Measurements from ENCODE around the gene NUDT5.

The NUDT5 gene

GRCh38 chr10:12164085-12164484, 31.6 kb downstream of the NUDT5 start:
- no peak overlapping the region for H3K27ac ChIP-seq
- no peaks in the 10 kb centered on the region for H3K9me3 ChIP-seq (ENCODE audit: low read depth, low read length)
- H3K36me3 ChIP-seq (ENCODE audit: insufficient read depth, low read length), result peaks cover 4% of the 10 kb centered on the region; the same call in 1 of the 2 replicates
- DNase-seq (ENCODE audit: low read depth, low spot score), result no peak
- no peak overlapping the region for H3K9ac ChIP-seq (ENCODE audit: insufficient read length)
- no peak overlapping the region for H3K4me3 ChIP-seq
- TF ChIP-seq FOXP2 (optimal IDR thresholded peaks at IDR 0.05; ENCODE audit: control extremely low read depth, extremely low read length, insufficient read depth) (no peak), EZH2 (IDR thresholded peaks at IDR 0.05) (no peak), POLR2AphosphoS5 (IDR thresholded peaks at IDR 0.05; ENCODE audit: borderline replicate concordance, low read depth, low read length) (no peak)

- H3K9ac ChIP-seq (ENCODE audit: insufficient read length), result no peak overlapping the region
- no peak overlapping the region for H3K27ac ChIP-seq
- no peak overlapping the region for H3K4me3 ChIP-seq
- no peak for DNase-seq (ENCODE audit: low read depth, low spot score)
- peaks cover 4% of the 10 kb centered on the region; the same call in 1 of the 2 replicates for H3K36me3 ChIP-seq (ENCODE audit: insufficient read depth, low read length)
- H3K9me3 ChIP-seq (ENCODE audit: low read depth, low read length), result no peaks in the 10 kb centered on the region
- TF ChIP-seq POLR2AphosphoS5 (IDR thresholded peaks at IDR 0.05; ENCODE audit: borderline replicate concordance, low read depth, low read length) (no peak), FOXP2 (optimal IDR thresholded peaks at IDR 0.05; ENCODE audit: control extremely low read depth, extremely low read length, insufficient read depth) (no peak), EZH2 (IDR thresholded peaks at IDR 0.05) (no peak)
Observed at GRCh38 chr10:12162927-12163326, 32.8 kb downstream of the NUDT5 start.

DNA sequence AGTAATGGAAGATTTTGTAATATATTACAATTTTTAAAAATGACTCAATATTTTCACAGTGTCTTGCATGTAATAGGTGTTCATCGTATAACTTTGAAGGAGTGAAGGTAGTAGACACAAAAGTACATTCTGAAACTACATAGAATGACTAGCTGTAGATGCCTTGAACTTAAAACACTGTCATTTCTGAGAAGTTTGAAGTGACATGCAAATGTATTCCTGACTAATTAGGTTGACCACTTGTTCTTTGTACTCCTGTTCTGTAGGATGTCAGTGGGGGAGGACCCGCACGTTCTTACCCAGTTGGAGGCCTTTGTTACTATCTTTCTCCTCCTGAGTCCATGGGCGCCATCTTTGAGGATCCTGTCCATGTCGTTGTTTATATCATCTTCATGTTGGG, 35.0 kb downstream of the NUDT5 start:
- Histone ChIP-seq H3K36me3 (ENCODE audit: insufficient read depth, low read length) (no peaks in the 10 kb centered on the region; the same call in 1 of the 2 replicates), H3K27ac (no peak overlapping the region), H3K4me3 (no peak overlapping the region), H3K9me3 (ENCODE audit: low read depth, low read length) (no peaks in the 10 kb centered on the region), H3K9ac (ENCODE audit: insufficient read length) (no peak overlapping the region)
- no peak for TF ChIP-seq FOXP2 (optimal IDR thresholded peaks at IDR 0.05; ENCODE audit: control extremely low read depth, extremely low read length, insufficient read depth)
- no peak for TF ChIP-seq POLR2AphosphoS5 (IDR thresholded peaks at IDR 0.05; ENCODE audit: borderline replicate concordance, low read depth, low read length)
- no peak for TF ChIP-seq EZH2 (IDR thresholded peaks at IDR 0.05)
- DNase-seq (ENCODE audit: low read depth, low spot score), result no peak

GRCh38 chr10:12158111-12158510, 37.6 kb downstream of the NUDT5 start:
- Histone ChIP-seq H3K27ac (no peak overlapping the region), H3K9ac (ENCODE audit: insufficient read length) (no peak overlapping the region), H3K36me3 (ENCODE audit: insufficient read depth, low read length) (no peaks in the 10 kb centered on the region; the same call in 1 of the 2 replicates), H3K9me3 (ENCODE audit: low read depth, low read length) (no peaks in the 10 kb centered on the region), H3K4me3 (no peak overlapping the region)
- no peak for DNase-seq (ENCODE audit: low read depth, low spot score)
- TF ChIP-seq EZH2 (IDR thresholded peaks at IDR 0.05), result no peak

DNA sequence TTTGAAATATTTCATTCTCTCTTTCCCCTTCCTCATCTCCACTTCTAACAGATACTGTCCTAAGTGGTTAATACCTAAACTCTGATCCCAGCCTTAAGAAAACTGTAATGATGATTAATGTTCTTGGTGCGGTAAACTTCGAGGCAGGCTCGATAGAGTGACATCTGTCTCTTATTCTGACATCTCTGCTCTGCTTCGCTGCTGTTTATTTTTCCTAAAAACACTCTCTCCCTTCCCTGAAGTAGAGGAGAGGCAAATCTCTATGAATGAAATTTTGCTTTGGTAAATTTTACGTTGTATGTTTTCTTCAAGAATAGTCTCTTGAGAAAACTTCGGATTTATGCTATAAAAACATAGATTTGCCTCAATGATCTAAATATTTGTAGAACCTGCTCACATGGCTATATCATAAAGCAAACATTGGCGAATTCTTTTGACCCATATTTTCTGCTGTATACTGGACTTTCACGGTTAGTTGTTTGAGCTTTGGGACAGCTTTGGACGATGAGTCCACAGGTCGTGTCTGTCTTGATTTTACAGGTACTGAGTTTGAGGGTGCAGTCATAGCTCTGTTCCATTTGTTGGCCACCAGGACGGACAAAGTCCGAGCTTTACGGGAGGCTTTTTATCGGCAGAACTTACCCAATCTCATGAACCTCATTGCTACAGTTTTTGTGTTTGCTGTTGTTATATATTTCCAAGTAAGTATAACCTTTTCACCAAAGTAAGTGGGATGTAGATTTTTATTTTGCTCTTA, 39.1 kb downstream of the NUDT5 start:
- H3K4me3 ChIP-seq, result no peak overlapping the region
- H3K27ac ChIP-seq, result no peak overlapping the region
- no peak overlapping the region for H3K9ac ChIP-seq (ENCODE audit: insufficient read length)
- DNase-seq (ENCODE audit: low read depth, low spot score), result no peak
- no peaks in the 10 kb centered on the region for H3K9me3 ChIP-seq (ENCODE audit: low read depth, low read length)
- H3K36me3 ChIP-seq (ENCODE audit: insufficient read depth, low read length), result no peaks in the 10 kb centered on the region
- TF ChIP-seq POLR2AphosphoS5 (IDR thresholded peaks at IDR 0.05; ENCODE audit: borderline replicate concordance, low read depth, low read length), result no peak

DNA sequence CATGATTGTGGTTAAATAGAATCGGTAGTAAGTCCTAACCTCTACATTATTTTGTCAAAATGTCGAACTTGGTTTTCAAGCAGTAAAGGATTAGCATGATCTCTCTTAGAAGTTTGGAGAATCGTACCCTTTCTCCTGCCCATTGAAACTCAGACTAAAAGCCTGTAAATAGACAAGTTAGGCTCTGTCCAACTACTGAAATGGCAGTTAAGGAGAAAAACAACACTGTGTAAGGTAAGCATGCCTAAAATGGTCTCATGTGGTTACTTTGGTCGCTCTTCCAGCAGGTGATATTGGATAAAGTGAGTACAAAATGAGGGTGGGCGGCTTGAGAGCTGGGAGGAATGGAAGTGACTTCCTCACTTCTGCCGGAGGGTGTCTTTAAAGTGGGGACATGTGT, 41.2 kb downstream of the NUDT5 start:
- Histone ChIP-seq H3K9ac (ENCODE audit: insufficient read length) (no peak overlapping the region), H3K36me3 (ENCODE audit: insufficient read depth, low read length) (no peaks in the 10 kb centered on the region; the same call in 1 of the 2 replicates), H3K9me3 (ENCODE audit: low read depth, low read length) (no peaks in the 10 kb centered on the region), H3K4me3 (no peak overlapping the region), H3K27ac (no peak overlapping the region)
- DNase-seq (ENCODE audit: low read depth, low spot score), result no peak
- TF ChIP-seq POLR2AphosphoS5 (IDR thresholded peaks at IDR 0.05; ENCODE audit: borderline replicate concordance, low read depth, low read length) (no peak), EZH2 (IDR thresholded peaks at IDR 0.05) (no peak), FOXP2 (optimal IDR thresholded peaks at IDR 0.05; ENCODE audit: control extremely low read depth, extremely low read length, insufficient read depth) (no peak)

GRCh38 chr10:12150163-12150562, 45.5 kb downstream of the NUDT5 start:
- TF ChIP-seq FOXP2 (optimal IDR thresholded peaks at IDR 0.05; ENCODE audit: control extremely low read depth, extremely low read length, insufficient read depth), result no peak
- TF ChIP-seq POLR2AphosphoS5 (IDR thresholded peaks at IDR 0.05; ENCODE audit: borderline replicate concordance, low read depth, low read length), result no peak
- TF ChIP-seq EZH2 (IDR thresholded peaks at IDR 0.05), result no peak
- no peak for DNase-seq (ENCODE audit: low read depth, low spot score)
- Histone ChIP-seq H3K4me3 (no peak overlapping the region), H3K9ac (ENCODE audit: insufficient read length) (no peak overlapping the region), H3K27ac (no peak overlapping the region), H3K36me3 (ENCODE audit: insufficient read depth, low read length) (no peaks in the 10 kb centered on the region; the same call in 1 of the 2 replicates), H3K9me3 (ENCODE audit: low read depth, low read length) (no peaks in the 10 kb centered on the region)

GRCh38 chr10:12144538-12144937, 51.2 kb downstream of the NUDT5 start:
- no peak for DNase-seq (ENCODE audit: low read depth, low spot score)
- H3K9me3 ChIP-seq (ENCODE audit: low read depth, low read length), result no peaks in the 10 kb centered on the region
- no peak overlapping the region for H3K27ac ChIP-seq
- no peak for TF ChIP-seq POLR2AphosphoS5 (IDR thresholded peaks at IDR 0.05; ENCODE audit: borderline replicate concordance, low read depth, low read length)
- TF ChIP-seq FOXP2 (optimal IDR thresholded peaks at IDR 0.05; ENCODE audit: control extremely low read depth, extremely low read length, insufficient read depth), result no peak
- TF ChIP-seq EZH2 (IDR thresholded peaks at IDR 0.05), result no peak
- no peak overlapping the region for H3K4me3 ChIP-seq
- H3K36me3 ChIP-seq (ENCODE audit: insufficient read depth, low read length), result no peaks in the 10 kb centered on the region; the same call in 1 of the 2 replicates
- no peak overlapping the region for H3K9ac ChIP-seq (ENCODE audit: insufficient read length)

- TF ChIP-seq FOXP2 (optimal IDR thresholded peaks at IDR 0.05; ENCODE audit: control extremely low read depth, extremely low read length, insufficient read depth) (no peak), POLR2AphosphoS5 (IDR thresholded peaks at IDR 0.05; ENCODE audit: borderline replicate concordance, low read depth, low read length) (no peak), EZH2 (IDR thresholded peaks at IDR 0.05) (no peak)
- Histone ChIP-seq H3K9ac (ENCODE audit: insufficient read length) (no peak overlapping the region), H3K4me3 (no peak overlapping the region), H3K9me3 (ENCODE audit: low read depth, low read length) (no peaks in the 10 kb centered on the region), H3K27ac (no peak overlapping the region), H3K36me3 (ENCODE audit: insufficient read depth, low read length) (peaks cover 3% of the 10 kb centered on the region; the same call in 1 of the 2 replicates)
- no peak for DNase-seq (ENCODE audit: low read depth, low spot score)
Observed at GRCh38 chr10:12140038-12140437, 55.7 kb downstream of the NUDT5 start.

Measured in SK-N-MC (cell line).